Transverse colon (tissue), 4 donors: Measurements from ENCODE around the gene FBRS. TPM values are rescaled to one million over a fixed set of nuclear protein-coding genes. Genes with fewer than 3 reads are reported as not detected.

ENCODE experiments used
- DNase-seq: peaks from one replicate; pipeline ENCODE4 v3.0.0-alpha.2; 2019
- H3K27ac ChIP-seq, 4 donors: fragments of 200-600 bp; sonication (generic); 2 replicates each; pipeline ENCODE4 v1.5.1; 2016 to 2018; ENCODE audit warnings: inconsistent platforms in 4 of 4
- H3K27me3 ChIP-seq: fragments of 200-600 bp; sonication (generic); 2 replicates; pipeline ENCODE4 v1.5.1; 2017; ENCODE audit warnings: inconsistent platforms
- H3K36me3 ChIP-seq, 4 donors: fragments of 200-600 bp; sonication (generic); 2 replicates each; pipeline ENCODE4 v1.5.1; 2017 to 2019; ENCODE audit warnings: inconsistent platforms in 4 of 4
- H3K4me1 ChIP-seq, 4 donors: fragments of 200-600 bp; sonication (generic); 2 replicates each; pipeline ENCODE4 v1.5.1; 2017 to 2020; ENCODE audit warnings: inconsistent platforms in 4 of 4
- H3K4me3 ChIP-seq, 4 donors: fragments of 200-600 bp; sonication (generic); 1 replicate in 1 of 4; 2 replicates in 3 of 4; pipeline versions ENCODE4 v1.5.1 to v1.6.1; 2017 to 2019; ENCODE audit warnings: inconsistent platforms in 4 of 4
- H3K9me3 ChIP-seq, 2 donors: fragments of 200-600 bp; sonication (generic); 2 replicates each; pipeline ENCODE4 v1.5.1; 2017 to 2019; ENCODE audit warnings: inconsistent platforms in 2 of 2
- CTCF ChIP-seq, 5 experiments: fragments of 200-600 bp in 3 of 5; fragments of 450-650 bp in 2 of 5; sonication (generic) in 3 of 5; IDR thresholded peaks; 1 replicate in 2 of 5; 2 replicates in 3 of 5; pipeline ENCODE4 v1.5.1; 2016 to 2017; ENCODE audit warnings: antibody characterized with exemption in 5 of 5, inconsistent platforms in 3 of 5, mild to moderate bottlenecking in 2 of 5, moderate library complexity in 1 of 5
- EP300 ChIP-seq: sonication (generic); formaldehyde crosslinking; IDR thresholded peaks from one replicate; pipeline ENCODE4 v1.6.1; 2017; ENCODE audit warnings: antibody characterized with exemption, low read depth
- POLR2A ChIP-seq: fragments of 450-650 bp; IDR thresholded peaks from one replicate; pipeline ENCODE4 v1.6.1; 2016; ENCODE audit warnings: antibody characterized with exemption, mild to moderate bottlenecking, moderate library complexity
- POLR2AphosphoS5 ChIP-seq, 3 donors: sonication (generic); formaldehyde crosslinking; IDR thresholded peaks; one replicate each; pipeline ENCODE4 v1.6.1; 2016; ENCODE audit warnings: antibody characterized with exemption in 3 of 3
- WGBS, 2 donors: methylation state at CpG; one replicate each; pipeline ENCODE4 v1.1.5; 2018; ENCODE audit warnings: low coverage in 1 of 2; 5-methylcytosine and 5-hydroxymethylcytosine counted together
- in situ Hi-C, 4 donors: fragments of 200-750 bp; cut with MboI; loops; one replicate each; pipeline versions ENCODE4 v1.15.0 to v1.15.1; 2017; ENCODE audit warnings: low sequenced_read_pairs in 3 of 4, low pct_ligation_motif_present in 1 of 4, low pct_unique_long_range_greater_than_20kb in 1 of 4
- intact Hi-C: fragments of 100-400 bp; cut with DNase I; formaldehyde crosslinking; loops from one replicate; pipeline ENCODE4 v1.15.1; 2023; ENCODE audit warnings: low total_unique reads
- total RNA-seq, 4 donors: library from RNA; depleted of rRNA; stranded (reverse); fragments of >200 nt; gene quantifications; one replicate each; pipeline ENCODE4 v1.1.0, GENCODE V29; 2016

Gene FBRS
- total RNA-seq, 4 donors from 2014 or later: 54.6 to 114 (median 73.1) TPM

GRCh38 chr16:30662449-30662848 is 4.2 kb downstream of the FBRS start:
- intact Hi-C loops: no loop called here
- no peak for DNase-seq
- 88 to 100% methylated on average over 1 to 14 of the region's 17 CpGs for WGBS, 2 donors
- Histone ChIP-seq H3K36me3 (peaks cover 0 to 48% (median 21%) of the 10 kb centered on the region in 4 donors), H3K27me3 (no peaks in the 10 kb centered on the region), H3K27ac (no peak overlapping the region), H3K9me3 (no peaks in the 10 kb centered on the region), H3K4me1 (peaks cover 20 to 44% (median 40%) of the 10 kb centered on the region in 4 donors), H3K4me3 (no peak overlapping the region)
- in situ Hi-C loops: no loop called here
- TF ChIP-seq EP300: no peak
- TF ChIP-seq CTCF (IDR thresholded peaks at IDR 0.05): no peak
- TF ChIP-seq POLR2A: no peak
- no peak for TF ChIP-seq POLR2AphosphoS5 (IDR thresholded peaks at IDR 0.05)

- Histone ChIP-seq H3K36me3 (peaks cover 0 to 54% (median 24%) of the 10 kb centered on the region in 4 donors), H3K4me3 (no peak overlapping the region), H3K9me3 (no peaks in the 10 kb centered on the region), H3K27me3 (no peaks in the 10 kb centered on the region), H3K4me1 (peaks cover 18 to 42% (median 38%) of the 10 kb centered on the region in 4 donors), H3K27ac (no peak overlapping the region)
- no peak for DNase-seq
- intact Hi-C loops: no loop called here
- no peak for TF ChIP-seq POLR2A
- no peak for TF ChIP-seq CTCF (IDR thresholded peaks at IDR 0.05)
- TF ChIP-seq POLR2AphosphoS5 (IDR thresholded peaks at IDR 0.05): no peak
- TF ChIP-seq EP300: no peak
- in situ Hi-C loops: no loop called here
- 80% methylated on average over 3 to 8 of the region's 8 CpGs for WGBS, 2 donors
Observed at GRCh38 chr16:30663038-30663437, 4.8 kb downstream of the FBRS start.

- intact Hi-C loops: no loop called here
- WGBS, 2 donors: 73 to 81% methylated on average over 4 to 9 of the region's 9 CpGs
- in situ Hi-C loops: no loop called here
Observed at GRCh38 chr16:30663820-30664219, 5.6 kb downstream of the FBRS start.

GRCh38 chr16:30664616-30665109 is 6.4 kb downstream of the FBRS start:
- Histone ChIP-seq H3K4me1 (peaks cover 18 to 40% (median 38%) of the 10 kb centered on the region in 4 donors), H3K4me3 (no peak overlapping the region), H3K27me3 (no peaks in the 10 kb centered on the region), H3K27ac (no peak overlapping the region), H3K36me3 (peaks cover 0 to 70% (median 34%) of the 10 kb centered on the region in 4 donors), H3K9me3 (no peaks in the 10 kb centered on the region)
- 95% methylated on average over 9 of the region's 15 CpGs; no CpG with 5 or more reads in 1 of the 2 donors for WGBS, 2 donors
- intact Hi-C loops (no loop called here), in situ Hi-C loops (no loop called here)
- no peak for DNase-seq
- TF ChIP-seq EP300 (no peak), POLR2A (no peak), POLR2AphosphoS5 (IDR thresholded peaks at IDR 0.05) (no peak), CTCF (IDR thresholded peaks at IDR 0.05) (no peak)

More at GRCh38 chr16:30663820-30664219, 5.6 kb downstream of the FBRS start:
- H3K4me1 ChIP-seq: peaks cover 18 to 42% (median 38%) of the 10 kb centered on the region in 4 donors
- H3K4me3 ChIP-seq: no peak overlapping the region
- no peak for DNase-seq
- no peaks in the 10 kb centered on the region for H3K27me3 ChIP-seq
- TF ChIP-seq POLR2A (no peak), EP300 (no peak), POLR2AphosphoS5 (IDR thresholded peaks at IDR 0.05) (no peak), CTCF (IDR thresholded peaks at IDR 0.05) (no peak)
- no peak overlapping the region for H3K27ac ChIP-seq
- no peaks in the 10 kb centered on the region for H3K9me3 ChIP-seq
- H3K36me3 ChIP-seq: peaks cover 0 to 62% (median 27%) of the 10 kb centered on the region in 4 donors
